ENCODE results near the gene TNN. TPM values are rescaled to one million over a fixed set of nuclear protein-coding genes. Genes with fewer than 3 reads are reported as not detected.
A peak's percentile ranks its signal among the peaks of the same experiment; 100 is the strongest.

TNN gene
- total and polyA plus RNA-seq, 10 of the 15 experiments (the other 5 are each of a cell fraction or from before 2014, with no cell fraction given), result 0.05 to 0.17 (median 0.11) TPM

GRCh38 chr1:175133673-175134435, 66.2 kb downstream of the TNN start (continued):
- TF ChIP-seq SIN3A (IDR thresholded peaks at IDR 0.05; ENCODE audit: low read depth, low read length), result no peak
- TF ChIP-seq SRF (IDR thresholded peaks at IDR 0.05; ENCODE audit: low read depth in 2 of 2, low read length in 2 of 2), result no peak
- TF ChIP-seq HDAC6 (IDR thresholded peaks at IDR 0.05; ENCODE audit: unreplicated experiment), result no peak
- TF ChIP-seq POLR2A (IDR thresholded peaks at IDR 0.05; ENCODE audit: low read depth, low read length), result no peak
- TF ChIP-seq GATAD2B (conservative IDR thresholded peaks at IDR 0.05; ENCODE audit: low read depth), result no peak
- no peak for TF ChIP-seq NFYA (IDR thresholded peaks at IDR 0.05; ENCODE audit: borderline replicate concordance, low read depth, low read length)
- TF ChIP-seq ZNF384 (IDR thresholded peaks at IDR 0.05; ENCODE audit: borderline replicate concordance, low read depth, low read length), result no peak
- TF ChIP-seq BRCA1 (IDR thresholded peaks at IDR 0.05; ENCODE audit: low read depth, low read length), result no peak
- TF ChIP-seq CEBPB (IDR thresholded peaks at IDR 0.05; ENCODE audit: borderline replicate concordance in 1 of 2, low read depth in 2 of 2, low read length in 2 of 2), result no peak
- peak; percentile 41; the same call in 1 of the 2 replicates for TF ChIP-seq EED (IDR thresholded peaks at IDR 0.05; ENCODE audit: low read depth)
- no peak for TF ChIP-seq NFXL1 (IDR thresholded peaks at IDR 0.05; ENCODE audit: borderline replicate concordance)
- peak; percentile 61; the same call in 1 of the 2 replicates for TF ChIP-seq CREM (IDR thresholded peaks at IDR 0.05; ENCODE audit: low read depth)
- no peak for TF ChIP-seq ZZZ3 (IDR thresholded peaks at IDR 0.05; ENCODE audit: control insufficient read depth, insufficient read length, low read depth)
- TF ChIP-seq CREB1 (IDR thresholded peaks at IDR 0.05; ENCODE audit: low read depth), result 0 out of 2 replicates have a peak, but pooled peaks have one; percentile 5
- no peak for TF ChIP-seq SMAD1 (IDR thresholded peaks at IDR 0.05; ENCODE audit: low read depth, partially characterized antibody)
- TF ChIP-seq FOXM1 (IDR thresholded peaks at IDR 0.05; ENCODE audit: low read depth, low read length), result no peak; the same call in 1 of the 2 replicates

Measured in GM12878 (cell line).